ENCODE measurements around the gene RPS15. TPM values are rescaled to one million over a fixed set of nuclear protein-coding genes. Genes with fewer than 3 reads are reported as not detected.

Gene RPS15
- total and polyA plus RNA-seq, 10 of the 15 experiments (the other 5 are each of a cell fraction or from before 2014, with no cell fraction given): 559 to 3,158 (median 1,413) TPM

- SMC1A ChIA-PET (ENCODE audit: uncharacterized antibody, unreplicated experiment): no interaction called here
- H3K27me3 ChIP-seq (replicated peaks in 1 of 2; ENCODE audit: control insufficient read depth in 2 of 2, insufficient read depth in 2 of 2, low read length in 1 of 2): peaks cover 10 to 14% of the 10 kb centered on the region in 2 experiments
- CTCF ChIA-PET: no interaction called here
Measured at GRCh38 chr19:1450735-1451731, 12.8 kb downstream of the RPS15 start.

More at GRCh38 chr19:1450735-1451731, 12.8 kb downstream of the RPS15 start:
- FAIRE-seq (no peak), DNase-seq (ENCODE audit: low read depth, low spot score) (no peak), ATAC-seq (no peak)
- no peaks in the 10 kb centered on the region; the same call in 2 of the 3 replicates for H3K9me3 ChIP-seq (replicated peaks; ENCODE audit: control insufficient read depth, insufficient read depth, low read length)
- no peaks in the 10 kb centered on the region for H4K20me1 ChIP-seq (ENCODE audit: control insufficient read depth, insufficient read depth)
- no peak overlapping the region for H3K4me2 ChIP-seq (ENCODE audit: control insufficient read depth, insufficient read depth)
- H3K36me3 ChIP-seq (ENCODE audit: control insufficient read depth in 2 of 2, insufficient read depth in 2 of 2, low read length in 1 of 2): no peaks in the 10 kb centered on the region
- in situ Hi-C loops (cut with MboI): no loop called here
- intact Hi-C loops (cut with micrococcal nuclease; ENCODE audit: unreplicated experiment): no loop called here
- RAD21 ChIA-PET (ENCODE audit: unreplicated experiment): no interaction called here
- peaks cover 3% of the 10 kb centered on the region for H3K4me1 ChIP-seq (ENCODE audit: control insufficient read depth, insufficient read depth, low read length)
- no peak overlapping the region for H3K4me3 ChIP-seq
- no peak overlapping the region for H3K9ac ChIP-seq (ENCODE audit: control insufficient read depth, insufficient read depth, low read length)
- BruUV-seq (replicated peaks): no TSS peak
- H2AFZ ChIP-seq (ENCODE audit: control insufficient read depth, low read depth, low read length): no peak overlapping the region
- no peaks in the 10 kb centered on the region for H3K79me2 ChIP-seq (ENCODE audit: control insufficient read depth, insufficient read depth, low read length)
- H3K27ac ChIP-seq (ENCODE audit: control insufficient read depth, insufficient read depth): no peak overlapping the region
- POLR2A ChIA-PET: no interaction called here
- no peak for TF ChIP-seq PAX8 (IDR thresholded peaks at IDR 0.05)
- TF ChIP-seq CTCF (IDR thresholded peaks at IDR 0.05 in 2 of 3, conservative IDR thresholded peaks at IDR 0.05 in 1 of 3; ENCODE audit: control insufficient read depth in 2 of 3, extremely low read depth in 1 of 3, insufficient read depth in 1 of 3, low read depth in 3 of 3, low read length in 3 of 3): no peak
- no peak for TF ChIP-seq NFXL1 (IDR thresholded peaks at IDR 0.05; ENCODE audit: borderline replicate concordance)
- TF ChIP-seq USF2 (IDR thresholded peaks at IDR 0.05; ENCODE audit: borderline replicate concordance, low read depth, low read length): no peak
- TF ChIP-seq E2F4 (IDR thresholded peaks at IDR 0.05; ENCODE audit: low read depth, low read length): no peak
- TF ChIP-seq POLR2AphosphoS2 (IDR thresholded peaks at IDR 0.05; ENCODE audit: low read depth, low read length): no peak
- 28% methylated on average over 22 of the region's 22 CpGs for WGBS (ENCODE audit: insufficient coverage, insufficient replicate concordance, low lambda C conversion rate, missing lambda C conversion rate)
